ENCODE data around the gene GZF1. TPM values are rescaled to one million over a fixed set of nuclear protein-coding genes. Genes with fewer than 3 reads are reported as not detected.

GZF1 gene
- total RNA-seq, 1 experiment from 2014 or later = 17.0 TPM

DNA sequence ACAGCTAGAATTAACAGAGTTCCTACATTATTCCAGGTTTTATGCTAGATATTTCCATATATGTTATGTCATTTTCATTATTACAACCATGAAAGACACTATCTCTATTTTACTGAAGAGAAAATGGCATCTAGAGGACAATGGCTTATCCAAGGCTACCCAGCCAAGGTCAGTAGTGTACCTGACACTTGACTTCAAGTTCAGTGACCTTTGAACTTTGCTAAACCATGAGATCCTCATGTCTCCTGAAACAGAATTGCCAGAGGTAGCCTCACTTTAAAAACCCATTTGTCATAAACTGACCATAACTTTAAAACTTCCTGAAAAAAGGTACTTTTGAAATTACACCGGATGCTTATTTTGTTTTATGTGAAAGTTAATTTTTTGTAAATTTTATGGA is 44.9 kb downstream of the GZF1 start:
- no peak for DNase-seq
- Mint-ChIP-seq H3K4me3 (no peak overlapping the region), H3K27me3 (ENCODE audit: low read depth) (no peaks in the 10 kb centered on the region), H3K36me3 (ENCODE audit: insufficient read depth in 1 of 3, low read depth in 3 of 3) (peaks cover 0 to 6% (median 5%) of the 10 kb centered on the region in 3 experiments; a peak in 4 of 7 replicates), H3K9me3 (no peaks in the 10 kb centered on the region), H3K27ac (no peak overlapping the region), H3K4me1 (peaks cover 5 to 16% of the 10 kb centered on the region in 2 experiments)
- no peak overlapping the region for H4K5ac ChIP-seq (ENCODE audit: insufficient read length, low read depth, low read length)
- no CpG with 5 or more reads among the region's 1 CpG for WGBS (ENCODE audit: extremely low coverage, insufficient read length, low lambda C conversion rate)
- H3T11ph ChIP-seq (ENCODE audit: low read length) = no peak overlapping the region
- H2BK120ac ChIP-seq (ENCODE audit: low read depth, low read length, poor library complexity, severe bottlenecking) = no peak overlapping the region
- no peak overlapping the region for H3K18ac ChIP-seq (ENCODE audit: insufficient read length, low read depth, low read length)
- H3K9me3 ChIP-seq (ENCODE audit: control insufficient read depth, low read depth, low read length) = no peaks in the 10 kb centered on the region
- H2BK20ac ChIP-seq (ENCODE audit: low read depth, low read length, poor library complexity, severe bottlenecking) = no peak overlapping the region
- no peaks in the 10 kb centered on the region for H3K23me2 ChIP-seq (ENCODE audit: insufficient read length, low read depth, low read length, poor library complexity, severe bottlenecking)
- no peak overlapping the region for H3K4ac ChIP-seq (ENCODE audit: low read depth, low read length)
- H2AK5ac ChIP-seq (ENCODE audit: insufficient read length, low read length) = no peak overlapping the region
- no peak overlapping the region for H2AFZ ChIP-seq (ENCODE audit: low read length)
- no peak overlapping the region for H3K14ac ChIP-seq (ENCODE audit: insufficient read depth, low read length)
- no peak overlapping the region for H3K9ac ChIP-seq (ENCODE audit: extremely low read depth, insufficient read length, low read length)
- no peaks in the 10 kb centered on the region for H3K27me3 ChIP-seq (ENCODE audit: insufficient read depth, low read length)
- TF ChIP-seq, protein P1, sequence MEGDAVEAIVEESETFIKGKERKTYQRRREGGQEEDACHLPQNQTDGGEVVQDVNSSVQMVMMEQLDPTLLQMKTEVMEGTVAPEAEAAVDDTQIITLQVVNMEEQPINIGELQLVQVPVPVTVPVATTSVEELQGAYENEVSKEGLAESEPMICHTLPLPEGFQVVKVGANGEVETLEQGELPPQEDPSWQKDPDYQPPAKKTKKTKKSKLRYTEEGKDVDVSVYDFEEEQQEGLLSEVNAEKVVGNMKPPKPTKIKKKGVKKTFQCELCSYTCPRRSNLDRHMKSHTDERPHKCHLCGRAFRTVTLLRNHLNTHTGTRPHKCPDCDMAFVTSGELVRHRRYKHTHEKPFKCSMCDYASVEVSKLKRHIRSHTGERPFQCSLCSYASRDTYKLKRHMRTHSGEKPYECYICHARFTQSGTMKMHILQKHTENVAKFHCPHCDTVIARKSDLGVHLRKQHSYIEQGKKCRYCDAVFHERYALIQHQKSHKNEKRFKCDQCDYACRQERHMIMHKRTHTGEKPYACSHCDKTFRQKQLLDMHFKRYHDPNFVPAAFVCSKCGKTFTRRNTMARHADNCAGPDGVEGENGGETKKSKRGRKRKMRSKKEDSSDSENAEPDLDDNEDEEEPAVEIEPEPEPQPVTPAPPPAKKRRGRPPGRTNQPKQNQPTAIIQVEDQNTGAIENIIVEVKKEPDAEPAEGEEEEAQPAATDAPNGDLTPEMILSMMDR (conservative IDR thresholded peaks at IDR 0.05) = no peak
- H4K20me1 ChIP-seq (ENCODE audit: control insufficient read depth, insufficient read depth, insufficient read length) = no peaks in the 10 kb centered on the region
- H3K23ac ChIP-seq (ENCODE audit: insufficient read length, low read depth, low read length) = no peak overlapping the region
- H3K79me1 ChIP-seq (ENCODE audit: insufficient read depth, low read depth, low read length, poor library complexity, severe bottlenecking) = no peaks in the 10 kb centered on the region
- H4K8ac ChIP-seq (replicated peaks; ENCODE audit: insufficient read length, low read depth, low read length) = no peak overlapping the region
- no peak overlapping the region for H3K27ac ChIP-seq (ENCODE audit: insufficient read length, low read depth, low read length)
- no peak overlapping the region for H2BK12ac ChIP-seq (ENCODE audit: insufficient read length, low read depth, low read length)
- H4K91ac ChIP-seq (ENCODE audit: insufficient read length, low read depth, low read length) = no peak overlapping the region
- no peak overlapping the region for H2BK15ac ChIP-seq (ENCODE audit: low read depth, low read length)
- H2BK5ac ChIP-seq (ENCODE audit: insufficient read length, low read length) = no peak overlapping the region
- H3K56ac ChIP-seq (ENCODE audit: insufficient read length, low read depth, low read length) = no peak overlapping the region
- H3K4me1 ChIP-seq (ENCODE audit: insufficient read depth, low read length) = no peaks in the 10 kb centered on the region; the same call in 1 of the 2 replicates
- no peak overlapping the region for H3K4me2 ChIP-seq (ENCODE audit: insufficient read depth, insufficient read length, low read length)
- H3K79me2 ChIP-seq (ENCODE audit: insufficient read depth, low read length) = peaks cover 14% of the 10 kb centered on the region; the same call in 1 of the 2 replicates
